PC-3 (cell line): ENCODE data around the gene PPP4R1. TPM values are rescaled to one million over a fixed set of nuclear protein-coding genes. Genes with fewer than 3 reads are reported as not detected.
A peak's percentile ranks its signal among the peaks of the same experiment; 100 is the strongest.

Experiments
- ATAC-seq: fragments of 200-7000 bp; cut with Tn5 transposase; 2 replicates; pipeline ENCODE4 v1.9.1; 2020; ENCODE audit warnings: mild to moderate bottlenecking, moderate library complexity
- BruUV-seq: library from RNA; stranded (reverse); fragments of 400-500 nt; replicated peaks from 2 replicates; lab custom pipeline; 2021; lab: Mats Ljungman, UMichigan
- CTCF ChIA-PET: fragments of 300-600 bp; sonication (Branson Sonifier 250); formaldehyde crosslinking; loops from one replicate; lab custom pipeline; 2022; ENCODE audit warnings: antibody characterized with exemption; lab: Charles Lee
- POLR2A ChIA-PET: fragments of 300-600 bp; sonication (Branson Sonifier 250); formaldehyde crosslinking; loops from one replicate; lab custom pipeline; 2022; ENCODE audit warnings: antibody characterized with exemption; ENCODE audit not compliant: unreplicated experiment; lab: Charles Lee
- DNase-seq: peaks from one replicate; pipeline ENCODE4 v3.0.0-alpha.2; 2015
- H2AFZ ChIP-seq: fragments of 300-600 bp; sonication (generic); 2 replicates; pipeline ENCODE4 v1.6.0; 2016; ENCODE audit warnings: antibody characterized with exemption, low read length
- H3F3A ChIP-seq: fragments of 300-600 bp; sonication (generic); one replicate; pipeline ENCODE4 v1.6.0; 2017; ENCODE audit warnings: antibody characterized with exemption, low read length, control low read depth, mild to moderate bottlenecking; ENCODE audit not compliant: unreplicated experiment
- H3K27ac ChIP-seq: fragments of 300-600 bp; sonication (generic); 2 replicates; pipeline ENCODE4 v1.5.1; 2016; ENCODE audit warnings: mild to moderate bottlenecking, low read length
- H3K27me3 ChIP-seq: fragments of 300-600 bp; sonication (generic); 2 replicates; pipeline ENCODE4 v1.6.1; 2016; ENCODE audit warnings: low read length, mixed read lengths
- H3K36me3 ChIP-seq: fragments of 300-600 bp; sonication (generic); 2 replicates; pipeline ENCODE4 v1.6.1; 2016; ENCODE audit warnings: low read depth, mixed run types, low read length, mixed read lengths
- H3K4me1 ChIP-seq: fragments of 300-600 bp; sonication (generic); 2 replicates; pipeline ENCODE4 v1.5.1; 2016; ENCODE audit warnings: low read length; ENCODE audit not compliant: insufficient read depth
- H3K4me2 ChIP-seq: fragments of 300-600 bp; sonication (generic); 2 replicates; pipeline ENCODE4 v1.6.0; 2016; ENCODE audit warnings: low read length
- H3K4me3 ChIP-seq: fragments of 300-600 bp; sonication (generic); 2 replicates; pipeline ENCODE4 v1.5.1; 2016; ENCODE audit warnings: mild to moderate bottlenecking, low read length, mixed read lengths
- H3K79me2 ChIP-seq: fragments of 300-600 bp; sonication (generic); 2 replicates; pipeline ENCODE4 v1.6.1; 2017; ENCODE audit warnings: low read length, mixed read lengths
- H3K9ac ChIP-seq: fragments of 300-600 bp; sonication (generic); 2 replicates; pipeline ENCODE4 v1.6.0; 2016; ENCODE audit warnings: mild to moderate bottlenecking, low read length
- H3K9me2 ChIP-seq: fragments of 300-600 bp; sonication (generic); replicated peaks from 2 replicates; pipeline ENCODE4 v1.6.1; 2016; ENCODE audit warnings: mixed run types, low read length, mixed read lengths
- H3K9me3 ChIP-seq: fragments of 300-600 bp; sonication (generic); 2 replicates; pipeline ENCODE4 v1.6.1; 2016; ENCODE audit warnings: low read length, mixed read lengths
- H4K20me1 ChIP-seq: fragments of 300-600 bp; sonication (generic); 2 replicates; pipeline ENCODE4 v1.6.1; 2016; ENCODE audit warnings: low read length, mixed read lengths
- CTCF ChIP-seq: fragments of 300-600 bp; sonication (generic); conservative IDR thresholded peaks from 2 replicates; pipeline ENCODE4 v1.5.1; 2017; ENCODE audit warnings: antibody characterized with exemption, low read depth, mild to moderate bottlenecking, low read length
- EZH2 ChIP-seq: fragments of 300-600 bp; sonication (generic); IDR thresholded peaks from one replicate; pipeline ENCODE4 v1.6.1; 2017; ENCODE audit warnings: antibody characterized with exemption, mild to moderate bottlenecking, low read length; ENCODE audit not compliant: unreplicated experiment
- EZH2phosphoT487 ChIP-seq: fragments of 300-600 bp; sonication (generic); IDR thresholded peaks from 2 replicates; pipeline ENCODE4 v1.6.1; 2018; ENCODE audit warnings: mild to moderate bottlenecking, antibody characterized with exemption, low read length, borderline replicate concordance
- intact Hi-C: fragments of 100-400 bp; cut with micrococcal nuclease; formaldehyde crosslinking; loops from 2 replicates; pipeline ENCODE4 v1.9.0; 2023
- total RNA-seq: library from RNA; depleted of rRNA; stranded (reverse); fragments of >200 nt; gene quantifications from 2 replicates; pipeline ENCODE4 v1.2.3, GENCODE V29; 2014

Gene PPP4R1
- total RNA-seq, 1 experiment from 2014 or later, result 154 TPM

GRCh38 chr18:9613550-9614400, 584 bp downstream of the PPP4R1 start:
- ATAC-seq (peak; percentile 45), DNase-seq (peak; percentile 65)
- H3K36me3 ChIP-seq, result peaks cover 13% of the 10 kb centered on the region
- peaks cover 63% of the 10 kb centered on the region for H3K79me2 ChIP-seq
- H3K9me3 ChIP-seq, result no peaks in the 10 kb centered on the region
- TF ChIP-seq CTCF, result no peak; the same call in 1 of the 2 replicates
- no peak for TF ChIP-seq EZH2phosphoT487
- TF ChIP-seq EZH2, result no peak
- BruUV-seq, result no TSS peak
- peak overlapping the region; percentile 81 for H3K4me2 ChIP-seq
- peaks cover 68% of the 10 kb centered on the region for H3K4me1 ChIP-seq
- ChIA-PET CTCF (interaction anchor here (0.6 kb wide), 1 partner anchor 60 kb away, joined by 5 read pairs; no protein-coding TSS in a partner anchor), POLR2A (no interaction called here)
- H3F3A ChIP-seq, result peaks cover 15% of the 10 kb centered on the region
- peaks cover 30% of the 10 kb centered on the region for H4K20me1 ChIP-seq
- H3K4me3 ChIP-seq, result peak overlapping the region; percentile 78
- no peaks in the 10 kb centered on the region for H3K9me2 ChIP-seq
- H3K9ac ChIP-seq, result peak overlapping the region; percentile 98
- intact Hi-C loops, result loop anchor here (1.0 to 10.0 kb wide), 3 partner anchors 45 to 301 kb away; partner anchors contain the start of gene VAPA
- peak overlapping the region; percentile 95 for H3K27ac ChIP-seq
- H3K27me3 ChIP-seq, result no peaks in the 10 kb centered on the region
- H2AFZ ChIP-seq, result peak overlapping the region; percentile 29

GRCh38 chr18:9612977-9613376, 1.4 kb downstream of the PPP4R1 start:
- no peaks in the 10 kb centered on the region for H3K9me2 ChIP-seq
- ChIA-PET POLR2A (interaction anchor here (0.6 to 0.7 kb wide), 2 partner anchors 48 to 56 kb away, joined by 4 read pairs; no protein-coding TSS in a partner anchor), CTCF (interaction anchor here (0.9 to 2.0 kb wide), 4 partner anchors 30 to 71 kb away, joined by 3 to 17 read pairs (median 13); no protein-coding TSS in a partner anchor)
- intact Hi-C loops, result loop anchor here (1.0 to 10.0 kb wide), 7 partner anchors 30 to 302 kb away; partner anchors contain the start of gene VAPA
- peak overlapping the region; percentile 95 for H3K27ac ChIP-seq
- H2AFZ ChIP-seq, result no peak overlapping the region
- peaks cover 38% of the 10 kb centered on the region for H4K20me1 ChIP-seq
- no peak for TF ChIP-seq EZH2
- TF ChIP-seq EZH2phosphoT487, result no peak
- no peak for TF ChIP-seq CTCF
- H3K4me1 ChIP-seq, result peaks cover 75% of the 10 kb centered on the region
- no peaks in the 10 kb centered on the region for H3K27me3 ChIP-seq
- ATAC-seq, result no peak
- peaks cover 71% of the 10 kb centered on the region for H3K79me2 ChIP-seq
- DNase-seq, result peak; percentile 18
- H3F3A ChIP-seq, result peaks cover 15% of the 10 kb centered on the region
- TSS peak; percentile 54 for BruUV-seq
- peak overlapping the region; percentile 98 for H3K9ac ChIP-seq
- H3K9me3 ChIP-seq, result no peaks in the 10 kb centered on the region
- H3K4me2 ChIP-seq, result peak overlapping the region; percentile 81
- peaks cover 13% of the 10 kb centered on the region for H3K36me3 ChIP-seq
- peak overlapping the region; percentile 78 for H3K4me3 ChIP-seq
